IMR-90 (cell line): ENCODE results near the gene F13A1. TPM values are rescaled to one million over a fixed set of nuclear protein-coding genes. Genes with fewer than 3 reads are reported as not detected.

Source experiments
- ATAC-seq: fragments of 200-7000 bp; cut with Tn5 transposase; 2 replicates; pipeline ENCODE4 v1.9.1; 2020; ENCODE audit warnings: low read depth, mild to moderate bottlenecking, moderate library complexity
- BruUV-seq: library from RNA; stranded (reverse); fragments of 400-500 nt; replicated peaks from 2 replicates; lab custom pipeline; 2021; lab: Mats Ljungman, UMichigan
- CTCF ChIA-PET: fragments of 300-600 bp; formaldehyde crosslinking; extraction: SDS; loops from one replicate; lab custom pipeline; 2021; ENCODE audit warnings: antibody characterized with exemption; lab: Yijun Ruan, JAX
- POLR2A ChIA-PET: fragments of 300-600 bp; sonication (Branson Sonifier 250); formaldehyde crosslinking; loops from one replicate; lab custom pipeline; 2022; ENCODE audit warnings: antibody characterized with exemption; ENCODE audit not compliant: unreplicated experiment; lab: Charles Lee
- DNase-seq: peaks from one replicate; pipeline ENCODE4 v3.0.0; 2013
- H2AFZ ChIP-seq: replicated peaks from 2 replicates; pipeline ENCODE3; 2013; ENCODE audit warnings: low read length, mild to moderate bottlenecking; ENCODE audit not compliant: poor library complexity
- H2AK5ac ChIP-seq: 2 replicates; pipeline ENCODE4 v1.6.1; 2013; ENCODE audit warnings: low read depth, low read length, inconsistent platforms
- H2AK9ac ChIP-seq: replicated peaks from 2 replicates; pipeline ENCODE3; 2013; ENCODE audit warnings: mild to moderate bottlenecking, low read depth, low read length, moderate library complexity; ENCODE audit not compliant: poor library complexity
- H2BK120ac ChIP-seq: 2 replicates; pipeline ENCODE4 v1.6.1; 2013; ENCODE audit warnings: low read depth, low read length, inconsistent platforms
- H2BK15ac ChIP-seq: 3 replicates; pipeline ENCODE4 v1.6.1; 2013; ENCODE audit warnings: low read depth, low read length, inconsistent platforms
- H2BK20ac ChIP-seq: 2 replicates; pipeline ENCODE4 v1.6.1; 2013; ENCODE audit warnings: low read depth, mild to moderate bottlenecking, inconsistent platforms, low read length, moderate library complexity
- H2BK5ac ChIP-seq: 2 replicates; pipeline ENCODE4 v1.6.1; 2013; ENCODE audit warnings: mild to moderate bottlenecking, low read depth, low read length, inconsistent platforms; ENCODE audit not compliant: poor library complexity, severe bottlenecking
- H3K14ac ChIP-seq: replicated peaks from 2 replicates; pipeline ENCODE4 v1.6.1; 2013; ENCODE audit warnings: low read depth, low read length, inconsistent platforms
- H3K18ac ChIP-seq: 2 replicates; pipeline ENCODE4 v1.6.1; 2013; ENCODE audit warnings: low read depth, low read length, control low read depth
- H3K23ac ChIP-seq: 2 replicates; pipeline ENCODE4 v1.6.1; 2013; ENCODE audit warnings: low read depth, low read length, inconsistent platforms
- H3K27ac ChIP-seq: 2 replicates; pipeline ENCODE4 v1.5.1; 2013; ENCODE audit warnings: mild to moderate bottlenecking, control low read depth, low read length; ENCODE audit not compliant: insufficient read depth
- H3K27me3 ChIP-seq: 2 replicates; pipeline ENCODE4 v1.6.1; 2013; ENCODE audit warnings: low read length; ENCODE audit not compliant: control insufficient read depth, insufficient read depth
- H3K36me3 ChIP-seq: 2 replicates; pipeline ENCODE4 v1.6.1; 2013; ENCODE audit warnings: low read length, mixed read lengths; ENCODE audit not compliant: control insufficient read depth, insufficient read depth
- H3K4ac ChIP-seq: 2 replicates; pipeline ENCODE4 v1.6.1; 2013; ENCODE audit warnings: low read depth, low read length, inconsistent platforms
- H3K4me1 ChIP-seq: 2 replicates; pipeline ENCODE4 v1.6.1; 2013; ENCODE audit warnings: low read length, mixed read lengths; ENCODE audit not compliant: control insufficient read depth, insufficient read depth
- H3K4me2 ChIP-seq: 2 replicates; pipeline ENCODE4 v1.6.1; 2013; ENCODE audit warnings: low read depth, mild to moderate bottlenecking, control low read depth, low read length, moderate library complexity
- H3K4me3 ChIP-seq: 2 replicates; pipeline ENCODE4 v1.5.1; 2013; ENCODE audit warnings: low read depth, mild to moderate bottlenecking, control low read depth, low read length, moderate library complexity; ENCODE audit not compliant: insufficient read depth
- H3K56ac ChIP-seq: 2 replicates; pipeline ENCODE4 v1.6.1; 2013; ENCODE audit warnings: low read length, inconsistent platforms; ENCODE audit not compliant: insufficient read depth; ENCODE audit errors: extremely low read depth
- H3K79me1 ChIP-seq, 2 experiments: 2 replicates each; pipeline ENCODE4 v1.6.1; 2013; ENCODE audit warnings: low read length in 2 of 2, inconsistent platforms in 1 of 2, low read depth in 1 of 2
- H3K9ac ChIP-seq: 2 replicates; pipeline ENCODE4 v1.6.1; 2013; ENCODE audit warnings: low read depth, low read length, control low read depth
- H3K9me1 ChIP-seq: 2 replicates; pipeline ENCODE4 v1.6.1; 2013; ENCODE audit warnings: low read length, inconsistent platforms; ENCODE audit not compliant: insufficient read depth
- H3K9me3 ChIP-seq: 2 replicates; pipeline ENCODE4 v1.6.1; 2013; ENCODE audit warnings: low read length; ENCODE audit not compliant: control insufficient read depth, insufficient read depth
- H4K20me1 ChIP-seq: 2 replicates; pipeline ENCODE4 v1.6.1; 2013; ENCODE audit warnings: low read length, inconsistent platforms; ENCODE audit not compliant: insufficient read depth
- H4K5ac ChIP-seq: 2 replicates; pipeline ENCODE4 v1.6.1; 2013; ENCODE audit warnings: mild to moderate bottlenecking, low read depth, low read length, control low read depth
- H4K8ac ChIP-seq, 2 experiments: 2 replicates each; pipeline ENCODE4 v1.6.1; 2013; ENCODE audit warnings: low read depth in 2 of 2, low read length in 2 of 2, control low read depth in 1 of 2, inconsistent platforms in 1 of 2
- H4K91ac ChIP-seq: 2 replicates; pipeline ENCODE4 v1.6.1; 2013; ENCODE audit warnings: low read depth, low read length, inconsistent platforms; ENCODE audit not compliant: insufficient read depth
- BHLHE40 ChIP-seq: fragments of 150-350 bp; IDR thresholded peaks from 2 replicates; pipeline ENCODE4 v1.6.1; 2016; ENCODE audit warnings: mild to moderate bottlenecking, low read depth, low read length
- CEBPB ChIP-seq: IDR thresholded peaks from 2 replicates; pipeline ENCODE4 v1.6.1; 2012; ENCODE audit warnings: low read depth, low read length, improper control_type of control experiment
- CHD1 ChIP-seq: IDR thresholded peaks from 2 replicates; pipeline ENCODE4 v1.6.1; 2012; ENCODE audit warnings: low read depth, low read length, improper control_type of control experiment
- FOS ChIP-seq: fragments of 150-350 bp; IDR thresholded peaks from 2 replicates; pipeline ENCODE4 v1.6.1; 2016; ENCODE audit warnings: low read depth, low read length
- MAFK ChIP-seq: IDR thresholded peaks from 2 replicates; pipeline ENCODE4 v1.6.1; 2012; ENCODE audit warnings: low read depth, low read length, improper control_type of control experiment
- MAZ ChIP-seq: IDR thresholded peaks from 2 replicates; pipeline ENCODE4 v1.6.1; 2012; ENCODE audit warnings: low read depth, mild to moderate bottlenecking, low read length, improper control_type of control experiment, moderate library complexity, borderline replicate concordance
- MXI1 ChIP-seq: IDR thresholded peaks from 2 replicates; pipeline ENCODE4 v1.6.1; 2012; ENCODE audit warnings: low read depth, mild to moderate bottlenecking, low read length, moderate library complexity, borderline replicate concordance
- NFE2L2 ChIP-seq: fragments of 150-350 bp; IDR thresholded peaks from 2 replicates; pipeline ENCODE4 v1.6.1; 2016; ENCODE audit warnings: low read depth, mild to moderate bottlenecking, low read length
- POLR2A ChIP-seq: IDR thresholded peaks from 2 replicates; pipeline ENCODE4 v1.6.1; 2012; ENCODE audit warnings: mild to moderate bottlenecking, low read depth, low read length
- RAD21 ChIP-seq: IDR thresholded peaks from 2 replicates; pipeline ENCODE4 v1.6.1; 2012; ENCODE audit warnings: low read length, improper control_type of control experiment
- RCOR1 ChIP-seq: IDR thresholded peaks from 2 replicates; pipeline ENCODE4 v1.6.1; 2012; ENCODE audit warnings: mild to moderate bottlenecking, low read length, improper control_type of control experiment; ENCODE audit not compliant: insufficient replicate concordance
- RFX5 ChIP-seq: IDR thresholded peaks from 2 replicates; pipeline ENCODE4 v1.8.0; 2012; ENCODE audit warnings: low read depth, mild to moderate bottlenecking, low read length, moderate library complexity
- SMC3 ChIP-seq: fragments of 150-350 bp; IDR thresholded peaks from 2 replicates; pipeline ENCODE4 v1.6.1; 2016; ENCODE audit warnings: low read depth, mild to moderate bottlenecking, antibody characterized with exemption, low read length, moderate library complexity
- WGBS, 2 experiments: methylation state at CpG; one replicate each; pipeline versions ENCODE4 v1.1.5 to v1.1.7; 2013; ENCODE audit warnings: missing lambda C conversion rate in 2 of 2; ENCODE audit not compliant: insufficient read length in 1 of 2; ENCODE audit errors: extremely low coverage in 2 of 2; 5-methylcytosine and 5-hydroxymethylcytosine counted together
- dilution Hi-C: fragments of 300-500 bp; cut with HindIII; formaldehyde crosslinking; loops from one replicate; pipeline ENCODE4 v1.14.3; 2018; ENCODE audit warnings: low sequenced_read_pairs; ENCODE audit not compliant: unreplicated experiment
- in situ Hi-C: fragments of 300-500 bp; cut with MboI; formaldehyde crosslinking; loops from 3 replicates; pipeline ENCODE4 v1.14.3; 2019; ENCODE audit warnings: low sequenced_read_pairs, inconsistent platforms, mixed read lengths
- intact Hi-C: fragments of 100-400 bp; cut with micrococcal nuclease; formaldehyde crosslinking; loops from 2 replicates; pipeline ENCODE4 v1.10.0; 2022
- polyA plus RNA-seq, 3 experiments: library from polyadenylated mRNA; depleted of rRNA; stranded (reverse); fragments of >200 nt; gene quantifications; 2 replicates each; pipeline ENCODE4 v1.2.3, GENCODE V29; 2012; ENCODE audit warnings: low replicate concordance in 1 of 3
- total RNA-seq: library from RNA; depleted of rRNA; stranded (reverse); fragments of >200 nt; gene quantifications from 2 replicates; pipeline ENCODE4 v1.2.3, GENCODE V29; 2012
- TF ChIP-seq, protein P1 (sequence below): fragments of 150-350 bp; IDR thresholded peaks from 2 replicates; pipeline ENCODE4 v1.6.1; 2017; ENCODE audit warnings: mild to moderate bottlenecking, antibody characterized with exemption, low read length, low read depth
- TF ChIP-seq, protein P2 (sequence below): fragments of 150-350 bp; IDR thresholded peaks from 2 replicates; pipeline ENCODE4 v1.6.1; 2016; ENCODE audit warnings: low read depth, mild to moderate bottlenecking, low read length, moderate library complexity, borderline replicate concordance
- TF ChIP-seq, protein P3 (sequence below): conservative IDR thresholded peaks from 2 replicates; pipeline ENCODE4 v1.5.1; 2012; ENCODE audit warnings: mild to moderate bottlenecking, low read depth, low read length, improper control_type of control experiment

The F13A1 gene
- total and polyA plus RNA-seq, 2 of the 4 experiments (the other 2 are of a cell fraction): not detected

DNA sequence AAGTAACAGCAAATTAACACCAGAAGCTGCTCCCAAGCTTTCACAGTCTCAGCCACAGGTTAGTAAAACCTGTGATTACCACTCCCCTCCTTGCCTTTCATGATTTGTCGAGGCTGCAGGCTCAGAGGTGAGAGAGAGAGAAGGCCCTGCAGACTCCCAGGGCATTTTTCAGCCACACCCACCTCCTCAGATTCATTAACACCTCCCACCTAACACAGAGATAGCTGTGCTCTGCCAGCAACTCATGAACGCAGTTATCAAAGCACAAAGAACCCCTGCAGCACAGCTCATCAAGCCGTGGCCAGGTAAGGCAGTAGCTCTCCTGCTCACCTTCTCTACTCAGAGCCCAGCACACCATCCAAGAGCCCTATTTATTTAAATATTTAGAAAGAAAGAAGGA, 27.1 kb downstream of the F13A1 start:
- H4K8ac ChIP-seq: no peak overlapping the region
- H3K9ac ChIP-seq: no peak overlapping the region
- no peaks in the 10 kb centered on the region for H3K79me1 ChIP-seq
- no peak overlapping the region for H2AK5ac ChIP-seq
- no peak overlapping the region for H2BK120ac ChIP-seq
- no peak overlapping the region for H3K27ac ChIP-seq
- H2AFZ ChIP-seq: no peak overlapping the region
- H3K9me1 ChIP-seq: no peaks in the 10 kb centered on the region
- H3K4me2 ChIP-seq: no peak overlapping the region
- H3K4me1 ChIP-seq: no peaks in the 10 kb centered on the region
- intact Hi-C loops (no loop called here), in situ Hi-C loops (no loop called here), dilution Hi-C loops (no loop called here)
- no peaks in the 10 kb centered on the region for H4K20me1 ChIP-seq
- WGBS, 2 experiments: no CpG with 5 or more reads among the region's 3 CpGs
- no peak overlapping the region for H3K4ac ChIP-seq
- H4K5ac ChIP-seq: no peak overlapping the region
- H3K9me3 ChIP-seq: peaks cover 13% of the 10 kb centered on the region
- H3K27me3 ChIP-seq: no peaks in the 10 kb centered on the region
- POLR2A ChIA-PET: no interaction called here
- BruUV-seq: no TSS peak
- no peak for TF ChIP-seq CHD1
- no peak for TF ChIP-seq BHLHE40
- TF ChIP-seq CEBPB: no peak
- TF ChIP-seq, protein P1, sequence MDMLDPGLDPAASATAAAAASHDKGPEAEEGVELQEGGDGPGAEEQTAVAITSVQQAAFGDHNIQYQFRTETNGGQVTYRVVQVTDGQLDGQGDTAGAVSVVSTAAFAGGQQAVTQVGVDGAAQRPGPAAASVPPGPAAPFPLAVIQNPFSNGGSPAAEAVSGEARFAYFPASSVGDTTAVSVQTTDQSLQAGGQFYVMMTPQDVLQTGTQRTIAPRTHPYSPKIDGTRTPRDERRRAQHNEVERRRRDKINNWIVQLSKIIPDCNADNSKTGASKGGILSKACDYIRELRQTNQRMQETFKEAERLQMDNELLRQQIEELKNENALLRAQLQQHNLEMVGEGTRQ: no peak
- no peak for TF ChIP-seq FOS
- TF ChIP-seq RCOR1: no peak
- no peak for TF ChIP-seq NFE2L2
- TF ChIP-seq MAZ: no peak
- no peak for TF ChIP-seq RFX5
- TF ChIP-seq, protein P2, sequence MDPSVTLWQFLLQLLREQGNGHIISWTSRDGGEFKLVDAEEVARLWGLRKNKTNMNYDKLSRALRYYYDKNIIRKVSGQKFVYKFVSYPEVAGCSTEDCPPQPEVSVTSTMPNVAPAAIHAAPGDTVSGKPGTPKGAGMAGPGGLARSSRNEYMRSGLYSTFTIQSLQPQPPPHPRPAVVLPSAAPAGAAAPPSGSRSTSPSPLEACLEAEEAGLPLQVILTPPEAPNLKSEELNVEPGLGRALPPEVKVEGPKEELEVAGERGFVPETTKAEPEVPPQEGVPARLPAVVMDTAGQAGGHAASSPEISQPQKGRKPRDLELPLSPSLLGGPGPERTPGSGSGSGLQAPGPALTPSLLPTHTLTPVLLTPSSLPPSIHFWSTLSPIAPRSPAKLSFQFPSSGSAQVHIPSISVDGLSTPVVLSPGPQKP: no peak
- TF ChIP-seq, protein P3, sequence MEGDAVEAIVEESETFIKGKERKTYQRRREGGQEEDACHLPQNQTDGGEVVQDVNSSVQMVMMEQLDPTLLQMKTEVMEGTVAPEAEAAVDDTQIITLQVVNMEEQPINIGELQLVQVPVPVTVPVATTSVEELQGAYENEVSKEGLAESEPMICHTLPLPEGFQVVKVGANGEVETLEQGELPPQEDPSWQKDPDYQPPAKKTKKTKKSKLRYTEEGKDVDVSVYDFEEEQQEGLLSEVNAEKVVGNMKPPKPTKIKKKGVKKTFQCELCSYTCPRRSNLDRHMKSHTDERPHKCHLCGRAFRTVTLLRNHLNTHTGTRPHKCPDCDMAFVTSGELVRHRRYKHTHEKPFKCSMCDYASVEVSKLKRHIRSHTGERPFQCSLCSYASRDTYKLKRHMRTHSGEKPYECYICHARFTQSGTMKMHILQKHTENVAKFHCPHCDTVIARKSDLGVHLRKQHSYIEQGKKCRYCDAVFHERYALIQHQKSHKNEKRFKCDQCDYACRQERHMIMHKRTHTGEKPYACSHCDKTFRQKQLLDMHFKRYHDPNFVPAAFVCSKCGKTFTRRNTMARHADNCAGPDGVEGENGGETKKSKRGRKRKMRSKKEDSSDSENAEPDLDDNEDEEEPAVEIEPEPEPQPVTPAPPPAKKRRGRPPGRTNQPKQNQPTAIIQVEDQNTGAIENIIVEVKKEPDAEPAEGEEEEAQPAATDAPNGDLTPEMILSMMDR: no peak
- TF ChIP-seq MXI1: no peak
- TF ChIP-seq MAFK: no peak
- TF ChIP-seq SMC3: no peak
- TF ChIP-seq RAD21: no peak
- TF ChIP-seq POLR2A: no peak
- no peak overlapping the region for H3K56ac ChIP-seq
- no peak for ATAC-seq
- H2BK5ac ChIP-seq: no peak overlapping the region
- CTCF ChIA-PET: no interaction called here
- no peak overlapping the region for H3K18ac ChIP-seq
- no peak overlapping the region for H4K91ac ChIP-seq
- H3K36me3 ChIP-seq: no peaks in the 10 kb centered on the region
- no peak overlapping the region for H3K23ac ChIP-seq
- H2BK20ac ChIP-seq: no peak overlapping the region
- no peak overlapping the region for H3K4me3 ChIP-seq
- no peak overlapping the region for H2BK15ac ChIP-seq
- no peak overlapping the region for H3K14ac ChIP-seq
- no peak for DNase-seq
- no peak overlapping the region for H2AK9ac ChIP-seq
